ENCODE data around the gene DDX23. TPM values are rescaled to one million over a fixed set of nuclear protein-coding genes. Genes with fewer than 3 reads are reported as not detected.

The DDX23 gene
- total and polyA plus RNA-seq, 10 donors, result 33.1 to 104 (median 83.5) TPM

DNA sequence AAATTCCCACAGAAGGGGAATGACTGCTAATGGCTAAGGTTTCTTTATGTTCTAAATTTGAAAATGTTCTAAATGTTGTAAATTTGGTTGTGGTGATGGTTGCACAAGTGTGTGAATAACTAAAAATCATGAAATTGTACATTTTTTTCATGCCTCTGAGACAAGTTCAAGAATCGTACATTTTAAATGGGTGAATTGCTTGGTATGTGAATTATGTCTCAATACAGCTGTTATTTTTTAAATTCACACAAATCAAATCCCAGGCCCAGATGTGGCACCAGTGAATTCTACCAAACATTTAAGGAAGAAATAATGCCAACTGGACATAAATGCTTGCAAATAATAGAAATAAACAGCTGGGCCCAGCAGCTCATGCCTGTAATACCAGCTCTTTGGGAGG lies 42.3 kb upstream of the DDX23 start:
- intact Hi-C loops (cut with DNase I; ENCODE audit: low total_unique reads), result no loop called here
- no peaks in the 10 kb centered on the region for H3K36me3 ChIP-seq
- 63 to 83% (median 74%) methylated on average over 1 of the region's 1 CpG for WGBS, 5 donors
- peaks cover 6 to 11% (median 9%) of the 10 kb centered on the region in 6 donors for H3K4me1 ChIP-seq
- TF ChIP-seq POLR2A (IDR thresholded peaks at IDR 0.05) (no peak), POLR2AphosphoS5 (IDR thresholded peaks at IDR 0.05) (no peak)
- TF ChIP-seq, protein P1, sequence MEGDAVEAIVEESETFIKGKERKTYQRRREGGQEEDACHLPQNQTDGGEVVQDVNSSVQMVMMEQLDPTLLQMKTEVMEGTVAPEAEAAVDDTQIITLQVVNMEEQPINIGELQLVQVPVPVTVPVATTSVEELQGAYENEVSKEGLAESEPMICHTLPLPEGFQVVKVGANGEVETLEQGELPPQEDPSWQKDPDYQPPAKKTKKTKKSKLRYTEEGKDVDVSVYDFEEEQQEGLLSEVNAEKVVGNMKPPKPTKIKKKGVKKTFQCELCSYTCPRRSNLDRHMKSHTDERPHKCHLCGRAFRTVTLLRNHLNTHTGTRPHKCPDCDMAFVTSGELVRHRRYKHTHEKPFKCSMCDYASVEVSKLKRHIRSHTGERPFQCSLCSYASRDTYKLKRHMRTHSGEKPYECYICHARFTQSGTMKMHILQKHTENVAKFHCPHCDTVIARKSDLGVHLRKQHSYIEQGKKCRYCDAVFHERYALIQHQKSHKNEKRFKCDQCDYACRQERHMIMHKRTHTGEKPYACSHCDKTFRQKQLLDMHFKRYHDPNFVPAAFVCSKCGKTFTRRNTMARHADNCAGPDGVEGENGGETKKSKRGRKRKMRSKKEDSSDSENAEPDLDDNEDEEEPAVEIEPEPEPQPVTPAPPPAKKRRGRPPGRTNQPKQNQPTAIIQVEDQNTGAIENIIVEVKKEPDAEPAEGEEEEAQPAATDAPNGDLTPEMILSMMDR (IDR thresholded peaks at IDR 0.05 in 8 of 11, conservative IDR thresholded peaks at IDR 0.05 in 3 of 11), result no peak
- no peak overlapping the region for H3K4me3 ChIP-seq
- no peaks in the 10 kb centered on the region for H3K9me3 ChIP-seq
- no peak overlapping the region for H3K27ac ChIP-seq
- DNase-seq, result no peak
- H3K27me3 ChIP-seq (replicated peaks in 1 of 7), result peaks cover 0 to 46% (median 17%) of the 10 kb centered on the region in 7 donors

DNA sequence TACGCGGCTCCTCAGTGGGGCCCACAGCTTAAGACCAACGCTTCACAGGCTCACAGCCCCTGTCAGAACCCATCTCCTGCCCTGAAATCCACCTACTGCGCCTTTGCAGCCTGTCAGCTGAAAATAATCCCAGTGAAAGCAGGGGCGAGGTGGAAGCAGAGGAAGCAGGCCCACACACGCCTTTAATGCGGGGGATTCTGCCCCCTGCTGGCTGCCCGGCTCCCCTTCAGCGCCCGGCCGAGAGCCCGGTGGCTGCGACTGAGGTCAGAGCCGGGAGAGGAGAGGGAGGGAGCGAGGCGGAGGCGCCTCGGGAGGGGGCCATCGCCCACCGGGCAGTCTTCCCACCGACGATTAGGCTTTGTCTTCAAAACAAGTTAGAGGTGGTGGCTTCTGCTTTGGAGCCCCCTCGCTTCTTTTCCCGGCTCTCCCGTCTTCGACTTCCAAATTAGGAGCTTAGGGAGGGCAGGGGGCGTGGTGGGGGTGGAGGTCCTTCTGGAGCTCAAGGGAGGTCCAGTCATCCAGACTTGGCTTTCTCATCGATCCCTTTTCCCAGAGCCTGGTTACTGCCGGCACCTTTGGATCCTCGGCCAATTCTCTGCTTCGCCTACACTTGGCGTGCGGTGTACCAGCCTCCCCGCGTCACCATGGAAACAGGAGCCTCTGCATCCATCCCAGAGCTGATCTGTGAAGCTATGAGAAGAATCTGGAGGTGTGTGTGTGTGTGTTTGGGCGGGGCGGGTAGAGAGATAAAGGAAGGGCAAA lies 38.9 kb upstream of the DDX23 start:
- no peak overlapping the region for H3K27ac ChIP-seq
- no peak for TF ChIP-seq POLR2A (IDR thresholded peaks at IDR 0.05)
- TF ChIP-seq, protein P1 (IDR thresholded peaks at IDR 0.05 in 8 of 11, conservative IDR thresholded peaks at IDR 0.05 in 3 of 11), result peak; percentile 83 to 97 (median 91)
- TF ChIP-seq POLR2AphosphoS5 (IDR thresholded peaks at IDR 0.05), result peak in 2 of 3 donors; percentile 46 to 64
- 8 to 9% (median 9%) methylated on average over 34 to 37 of the region's 37 CpGs for WGBS, 5 donors
- intact Hi-C loops (cut with DNase I; ENCODE audit: low total_unique reads), result loop anchor here (2.0 kb wide), 1 partner anchor 38 kb away; the partner anchor contains the start of gene DDX23
- peaks cover 6 to 11% (median 9%) of the 10 kb centered on the region in 6 donors for H3K4me1 ChIP-seq
- peak; percentile 90 for DNase-seq
- no peaks in the 10 kb centered on the region for H3K9me3 ChIP-seq
- peaks cover 0 to 40% (median 17%) of the 10 kb centered on the region in 7 donors for H3K27me3 ChIP-seq (replicated peaks in 1 of 7)
- H3K36me3 ChIP-seq, result no peaks in the 10 kb centered on the region
- H3K4me3 ChIP-seq, result peak overlapping the region in 3 of 8 donors; percentile 13 to 45 (median 14)

DNA sequence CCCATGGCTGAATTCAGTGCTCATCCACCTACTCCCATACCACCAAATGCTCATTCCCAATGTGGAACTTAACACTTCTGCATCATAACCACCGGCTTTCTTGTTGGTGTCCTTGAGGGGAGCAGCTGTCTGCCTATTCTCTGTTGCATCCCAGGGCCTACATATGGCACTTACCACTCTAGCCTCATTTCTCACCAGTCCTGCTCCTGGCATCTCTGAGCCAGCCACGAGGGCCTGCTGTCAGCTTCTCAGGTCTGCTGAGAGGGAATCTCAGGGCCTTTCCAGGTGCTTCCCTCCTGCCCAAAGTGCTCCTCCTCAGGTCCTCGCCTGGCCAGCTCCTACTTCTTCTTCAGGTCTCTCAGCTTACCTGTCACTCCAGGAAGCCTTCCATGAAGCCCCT lies 37.7 kb upstream of the DDX23 start:
- 74 to 94% (median 79%) methylated on average over 3 of the region's 3 CpGs for WGBS, 5 donors
- Histone ChIP-seq H3K27me3 (replicated peaks in 1 of 7) (peaks cover 0 to 34% (median 17%) of the 10 kb centered on the region in 7 donors), H3K9me3 (no peaks in the 10 kb centered on the region), H3K27ac (no peak overlapping the region), H3K36me3 (no peaks in the 10 kb centered on the region), H3K4me3 (no peak overlapping the region), H3K4me1 (peaks cover 6 to 11% (median 9%) of the 10 kb centered on the region in 6 donors)
- TF ChIP-seq POLR2AphosphoS5 (IDR thresholded peaks at IDR 0.05), result no peak
- no peak for DNase-seq
- intact Hi-C loops (cut with DNase I; ENCODE audit: low total_unique reads), result loop anchor here (2.0 kb wide), 1 partner anchor 37 kb away; the partner anchor contains the start of gene DDX23

DNA sequence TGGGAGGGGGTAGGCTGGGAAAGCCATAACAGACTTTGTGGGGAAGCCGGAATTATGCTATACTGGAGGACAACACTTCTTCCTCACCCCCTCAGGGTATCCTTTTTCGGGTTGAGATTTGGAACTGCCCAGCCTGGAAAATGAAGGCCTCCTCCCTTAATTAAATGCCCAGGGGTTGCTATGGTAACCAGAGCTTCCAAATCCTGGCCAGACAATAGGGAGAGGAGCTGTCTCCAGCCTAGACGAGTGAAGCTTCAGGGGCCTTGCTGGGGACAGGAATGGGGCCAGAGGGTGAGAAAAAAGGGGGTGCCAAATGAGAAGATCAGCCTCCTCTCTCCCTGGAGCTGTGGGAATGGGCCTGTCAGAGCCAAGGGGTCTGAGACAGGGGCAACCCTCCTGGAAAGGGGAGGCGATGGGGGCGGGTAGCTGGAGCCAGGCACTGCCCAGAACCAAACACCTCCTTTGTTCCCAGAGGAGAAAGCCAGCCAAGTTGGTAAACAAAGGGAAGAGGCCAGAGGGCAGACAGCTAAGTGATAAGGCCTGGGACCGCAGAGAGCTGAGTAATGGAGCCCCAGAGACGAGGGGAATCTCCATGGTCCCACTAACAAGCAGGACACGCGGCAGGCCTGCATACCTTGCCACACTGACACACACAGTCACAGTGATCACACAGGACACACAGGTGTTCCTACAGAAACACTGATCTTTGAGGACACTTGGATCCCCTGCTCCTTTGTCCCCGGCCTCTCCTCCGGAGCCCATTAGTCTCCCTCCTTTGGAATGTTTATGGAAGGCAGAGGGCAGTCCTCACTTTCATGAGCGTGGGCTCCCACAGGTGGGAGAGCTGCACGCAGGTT lies 31.6 kb upstream of the DDX23 start:
- Histone ChIP-seq H3K4me1 (peaks cover 0 to 12% (median 2%) of the 10 kb centered on the region in 6 donors), H3K27ac (no peak overlapping the region), H3K36me3 (no peaks in the 10 kb centered on the region), H3K9me3 (no peaks in the 10 kb centered on the region), H3K4me3 (no peak overlapping the region), H3K27me3 (replicated peaks in 1 of 7) (peaks cover 0 to 47% (median 5%) of the 10 kb centered on the region in 7 donors)
- no peak for DNase-seq
- intact Hi-C loops (cut with DNase I; ENCODE audit: low total_unique reads), result no loop called here
- 75 to 85% (median 81%) methylated on average over 13 of the region's 13 CpGs for WGBS, 5 donors
- TF ChIP-seq, protein P1 (IDR thresholded peaks at IDR 0.05 in 8 of 11, conservative IDR thresholded peaks at IDR 0.05 in 3 of 11), result no peak
- no peak for TF ChIP-seq POLR2A (IDR thresholded peaks at IDR 0.05)

All from spleen (tissue), 11 donors.